SK-N-SH (cell line): Measurements from ENCODE around the gene SEMA3C. TPM values are rescaled to one million over a fixed set of nuclear protein-coding genes. Genes with fewer than 3 reads are reported as not detected.

Experiments
- CTCF ChIA-PET: fragments of 300-600, 350-600 bp; formaldehyde crosslinking; extraction: SDS; loops from one replicate; lab custom pipeline; 2021; lab: Yijun Ruan, JAX
- POLR2A ChIA-PET: fragments of 350-600 bp; sonication (Branson Sonifier 250); formaldehyde crosslinking; extraction: SDS; loops from one replicate; lab custom pipeline; 2020; ENCODE audit warnings: antibody characterized with exemption, inconsistent platforms; lab: Yijun Ruan, JAX
- DNase-seq: peaks from one replicate; pipeline ENCODE4 v3.0.0; 2012
- H2AFZ ChIP-seq: fragments of 200-600 bp; sonication (generic); 2 replicates; pipeline ENCODE4 v1.8.1; 2016; ENCODE audit warnings: antibody characterized with exemption, mild to moderate bottlenecking, low read depth
- H3F3A ChIP-seq: fragments of 200-600 bp; sonication (generic); replicated peaks from 2 replicates; pipeline ENCODE3; 2016; ENCODE audit warnings: antibody characterized with exemption, mild to moderate bottlenecking; ENCODE audit not compliant: insufficient read depth
- H3K27ac ChIP-seq, 2 experiments: fragments of 200-500 bp in 1 of 2; fragments of 200-600 bp in 1 of 2; sonication (Bioruptor generic) in 1 of 2; sonication (generic), shearing (Covaris generic) in 1 of 2; 2 replicates each; pipeline versions ENCODE4 v1.5.1 to v1.6.1; 2014 to 2016; ENCODE audit warnings: low read depth in 2 of 2, inconsistent platforms in 1 of 2, low read length in 1 of 2, mild to moderate bottlenecking in 1 of 2, mixed read lengths in 1 of 2
- H3K27me3 ChIP-seq: fragments of 200-600 bp; sonication (generic), shearing (Covaris generic); 2 replicates; pipeline ENCODE4 v1.6.1; 2016; ENCODE audit warnings: mixed run types; ENCODE audit not compliant: insufficient read depth
- H3K36me3 ChIP-seq, 2 experiments: fragments of 200-500 bp in 1 of 2; fragments of 200-600 bp in 1 of 2; sonication (Bioruptor generic) in 1 of 2; sonication (generic) in 1 of 2; replicated peaks in 1 of 2; 2 replicates each; pipeline versions ENCODE3 to v1.5.1; 2014 to 2016; ENCODE audit warnings: low read length in 1 of 2, mild to moderate bottlenecking in 1 of 2; ENCODE audit not compliant: insufficient read depth in 2 of 2, control insufficient read depth in 1 of 2
- H3K4me1 ChIP-seq, 2 experiments: fragments of 200-500 bp in 1 of 2; fragments of 200-600 bp in 1 of 2; sonication (Bioruptor generic) in 1 of 2; sonication (generic), shearing (Covaris generic) in 1 of 2; 2 replicates each; pipeline versions ENCODE4 v1.5.1 to v1.6.1; 2014 to 2016; ENCODE audit warnings: low read depth in 1 of 2, low read length in 1 of 2, mixed run types in 1 of 2; ENCODE audit not compliant: insufficient read depth in 2 of 2, control insufficient read depth in 1 of 2
- H3K4me2 ChIP-seq: fragments of 200-600 bp; sonication (generic), shearing (Covaris generic); 2 replicates; pipeline ENCODE4 v1.6.1; 2017; ENCODE audit warnings: mixed run types
- H3K4me3 ChIP-seq, 2 experiments: fragments of 200-500 bp in 1 of 2; fragments of 200-600 bp in 1 of 2; sonication (Bioruptor generic) in 1 of 2; sonication (generic), shearing (Covaris generic) in 1 of 2; 2 replicates each; pipeline versions ENCODE4 v1.5.1 to v1.8.1; 2014 to 2016; ENCODE audit warnings: low read depth in 2 of 2, inconsistent platforms in 1 of 2, low read length in 1 of 2, mild to moderate bottlenecking in 1 of 2, mixed read lengths in 1 of 2, moderate library complexity in 1 of 2
- H3K79me2 ChIP-seq: fragments of 200-600 bp; sonication (generic); 2 replicates; pipeline ENCODE4 v1.8.1; 2017; ENCODE audit warnings: mild to moderate bottlenecking; ENCODE audit not compliant: insufficient read depth
- H3K9ac ChIP-seq: fragments of 200-600 bp; sonication (generic); 2 replicates; pipeline ENCODE4 v1.6.1; 2017; ENCODE audit warnings: mixed run types
- H3K9me2 ChIP-seq: fragments of 200-600 bp; sonication (generic); 2 replicates; pipeline ENCODE4 v1.6.1; 2017; ENCODE audit warnings: mixed run types
- H3K9me3 ChIP-seq: fragments of 200-600 bp; sonication (generic); 2 replicates; pipeline ENCODE4 v1.6.1; 2017; ENCODE audit warnings: mixed run types, mild to moderate bottlenecking, moderate library complexity
- H4K20me1 ChIP-seq: fragments of 200-600 bp; sonication (generic); 2 replicates; pipeline ENCODE4 v1.6.1; 2017; ENCODE audit warnings: mild to moderate bottlenecking, mixed run types; ENCODE audit not compliant: insufficient read depth
- CTCF ChIP-seq: fragments of 200-600 bp; sonication (generic); IDR thresholded peaks from 2 replicates; pipeline ENCODE4 v1.6.1; 2017; ENCODE audit warnings: antibody characterized with exemption, mild to moderate bottlenecking, moderate library complexity
- ELF1 ChIP-seq: IDR thresholded peaks from 2 replicates; pipeline ENCODE4 v1.4.0; 2012
- EZH2phosphoT487 ChIP-seq: fragments of 200-600 bp; sonication (generic); IDR thresholded peaks from 2 replicates; pipeline ENCODE4 v1.6.1; 2017; ENCODE audit warnings: low read depth, mixed run types, mild to moderate bottlenecking, antibody characterized with exemption, moderate library complexity, borderline replicate concordance
- FOSL2 ChIP-seq: IDR thresholded peaks from 2 replicates; pipeline ENCODE4 v1.4.0; 2012; ENCODE audit warnings: low read depth, mild to moderate bottlenecking, moderate library complexity, borderline replicate concordance
- FOXJ3 ChIP-seq: sonication (generic); formaldehyde crosslinking; IDR thresholded peaks from 2 replicates; pipeline ENCODE4 v1.5.1; 2020; ENCODE audit warnings: mild to moderate bottlenecking, missing genetic modification reagents
- GATA2 ChIP-seq: sonication (generic); formaldehyde crosslinking; IDR thresholded peaks from 2 replicates; pipeline ENCODE4 v1.5.0; 2020; ENCODE audit warnings: mild to moderate bottlenecking, missing genetic modification reagents
- MEF2A ChIP-seq: IDR thresholded peaks from 2 replicates; pipeline ENCODE4 v1.4.0; 2012; ENCODE audit warnings: low read depth, borderline replicate concordance
- MXI1 ChIP-seq: IDR thresholded peaks from 2 replicates; pipeline ENCODE4 v1.6.1; 2012; ENCODE audit warnings: mild to moderate bottlenecking, low read depth, low read length, improper control_type of control experiment
- NFIC ChIP-seq: IDR thresholded peaks from 2 replicates; pipeline ENCODE4 v1.4.0; 2012; ENCODE audit warnings: borderline replicate concordance
- NRF1 ChIP-seq: IDR thresholded peaks from 2 replicates; pipeline ENCODE4 v1.6.1; 2012; ENCODE audit warnings: low read depth, mild to moderate bottlenecking, low read length
- PBX3 ChIP-seq: IDR thresholded peaks from 2 replicates; pipeline ENCODE4; 2012
- RCOR1 ChIP-seq: fragments of 150-350 bp; IDR thresholded peaks from 2 replicates; pipeline ENCODE4 v1.6.1; 2017; ENCODE audit warnings: antibody characterized with exemption, low read length
- RFX5 ChIP-seq: IDR thresholded peaks from 2 replicates; pipeline ENCODE4 v1.6.1; 2012; ENCODE audit warnings: mild to moderate bottlenecking, improper control_type of control experiment, low read length
- SIN3A ChIP-seq: IDR thresholded peaks from 2 replicates; pipeline ENCODE4 v1.6.1; 2012; ENCODE audit warnings: low read depth, mild to moderate bottlenecking, low read length, moderate library complexity, borderline replicate concordance
- SMC3 ChIP-seq: IDR thresholded peaks from 2 replicates; pipeline ENCODE4 v1.6.1; 2012; ENCODE audit warnings: low read depth, low read length, improper control_type of control experiment
- TEAD4 ChIP-seq: IDR thresholded peaks from 2 replicates; pipeline ENCODE4 v1.4.0; 2012; ENCODE audit warnings: mild to moderate bottlenecking, borderline replicate concordance; ENCODE audit not compliant: insufficient read depth
- WGBS: methylation state at CpG from one replicate; pipeline ENCODE4 v1.1.6; 2017; ENCODE audit warnings: low lambda C conversion rate; 5-methylcytosine and 5-hydroxymethylcytosine counted together
- polyA plus RNA-seq, 3 experiments: library from polyadenylated mRNA; depleted of rRNA; stranded (reverse); fragments of >200 nt; gene quantifications; 2 replicates each; pipeline ENCODE4 v1.2.3, GENCODE V29; 2012
- TF ChIP-seq, protein P1 (sequence below): IDR thresholded peaks from 2 replicates; pipeline ENCODE4 v1.4.0; 2012; ENCODE audit warnings: low read depth
- TF ChIP-seq, protein P2 (sequence below): fragments of 150-350 bp; IDR thresholded peaks from 2 replicates; pipeline ENCODE4 v1.6.1; 2016; ENCODE audit warnings: mild to moderate bottlenecking, low read depth, low read length

The SEMA3C gene
- polyA plus RNA-seq, 1 of the 3 experiments (the other 2 are of a cell fraction), result 51.1 TPM

GRCh38 chr7:80826520-80827238 lies 92.2 kb downstream of the SEMA3C start (continued):
- TF ChIP-seq TEAD4, result peak; percentile 59; the same call in 1 of the 2 replicates
- TF ChIP-seq MXI1, result no peak
- TF ChIP-seq SIN3A, result no peak
- no peak for TF ChIP-seq GATA2 (CRISPR knock-in tag)
- TF ChIP-seq, protein P1, sequence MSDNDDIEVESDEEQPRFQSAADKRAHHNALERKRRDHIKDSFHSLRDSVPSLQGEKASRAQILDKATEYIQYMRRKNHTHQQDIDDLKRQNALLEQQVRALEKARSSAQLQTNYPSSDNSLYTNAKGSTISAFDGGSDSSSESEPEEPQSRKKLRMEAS, result no peak
- TF ChIP-seq RFX5, result no peak
- peak; percentile 68 for TF ChIP-seq MEF2A
- TF ChIP-seq, all 33 proteins: peak for 9

DNA sequence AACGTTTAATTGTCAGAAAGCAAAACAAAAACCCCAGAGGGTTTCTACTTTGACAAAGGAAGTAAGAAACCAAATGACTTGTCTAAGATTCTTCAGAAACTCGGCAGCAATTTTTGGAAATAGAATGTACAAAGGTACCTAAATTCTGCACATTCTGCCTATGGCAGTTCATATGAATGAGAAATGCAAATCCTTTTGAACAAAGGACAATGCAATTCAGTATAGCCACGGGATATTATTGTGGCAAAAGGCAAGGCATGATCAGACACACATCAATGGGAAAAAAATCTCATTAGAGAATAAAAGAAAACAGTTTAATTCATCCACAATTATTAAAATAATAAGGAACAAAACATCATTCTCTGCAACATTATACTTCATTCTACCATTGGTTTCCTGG lies 93.4 kb downstream of the SEMA3C start:
- 60% methylated on average over 3 of the region's 3 CpGs for WGBS
- no peak overlapping the region for H3K4me3 ChIP-seq
- H3K27ac ChIP-seq, result peak overlapping the region in 1 of 2 experiments; percentile 34; a peak in 2 of 4 replicates
- H4K20me1 ChIP-seq, result no peaks in the 10 kb centered on the region
- no peaks in the 10 kb centered on the region for H3K9me3 ChIP-seq
- peaks cover 16% of the 10 kb centered on the region for H3F3A ChIP-seq
- POLR2A ChIA-PET, result no interaction called here
- H3K4me1 ChIP-seq, result peaks cover 18 to 20% of the 10 kb centered on the region in 2 experiments; a peak in 3 of 4 replicates
- no peak for DNase-seq
- no peaks in the 10 kb centered on the region for H3K27me3 ChIP-seq
- CTCF ChIA-PET, result no interaction called here
- H3K9ac ChIP-seq, result no peak overlapping the region
- no peaks in the 10 kb centered on the region for H3K9me2 ChIP-seq
- H3K4me2 ChIP-seq, result 0 out of 2 replicates have a peak overlapping the region, but pooled peaks have one; percentile 0
- H2AFZ ChIP-seq, result no peak overlapping the region
- TF ChIP-seq, protein P2, sequence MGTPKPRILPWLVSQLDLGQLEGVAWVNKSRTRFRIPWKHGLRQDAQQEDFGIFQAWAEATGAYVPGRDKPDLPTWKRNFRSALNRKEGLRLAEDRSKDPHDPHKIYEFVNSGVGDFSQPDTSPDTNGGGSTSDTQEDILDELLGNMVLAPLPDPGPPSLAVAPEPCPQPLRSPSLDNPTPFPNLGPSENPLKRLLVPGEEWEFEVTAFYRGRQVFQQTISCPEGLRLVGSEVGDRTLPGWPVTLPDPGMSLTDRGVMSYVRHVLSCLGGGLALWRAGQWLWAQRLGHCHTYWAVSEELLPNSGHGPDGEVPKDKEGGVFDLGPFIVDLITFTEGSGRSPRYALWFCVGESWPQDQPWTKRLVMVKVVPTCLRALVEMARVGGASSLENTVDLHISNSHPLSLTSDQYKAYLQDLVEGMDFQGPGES, result no peak
- TF ChIP-seq FOSL2 (no peak), PBX3 (no peak), NRF1 (no peak), NFIC (no peak), GATA2 (CRISPR knock-in tag) (no peak), MEF2A (no peak), MXI1 (no peak), RCOR1 (no peak), ELF1 (no peak), SMC3 (no peak), TEAD4 (no peak), FOXJ3 (CRISPR knock-in tag) (no peak), EZH2phosphoT487 (no peak), CTCF (no peak)
- TF ChIP-seq, protein P1, result no peak
- H3K36me3 ChIP-seq, result peaks cover 0 to 38% of the 10 kb centered on the region in 2 experiments
- H3K79me2 ChIP-seq, result peaks cover 9% of the 10 kb centered on the region; the same call in 1 of the 2 replicates
